Skeletal muscle satellite cell (primary cell): ENCODE measurements around the gene SLC13A4.

Experiments used
- H3K27me3 ChIP-seq: 2 replicates; pipeline ENCODE4 v1.7.0; 2013; ENCODE audit warnings: low read length; ENCODE audit not compliant: control insufficient read depth, insufficient read depth
- H3K36me3 ChIP-seq: 2 replicates; pipeline ENCODE4 v1.7.0; 2013; ENCODE audit warnings: mild to moderate bottlenecking, control low read depth, low read length; ENCODE audit not compliant: insufficient read depth
- H3K4me1 ChIP-seq: 2 replicates; pipeline ENCODE4 v1.7.0; 2013; ENCODE audit warnings: low read length; ENCODE audit not compliant: control insufficient read depth, insufficient read depth
- H3K4me2 ChIP-seq: 2 replicates; pipeline ENCODE4 v1.7.0; 2013; ENCODE audit warnings: mild to moderate bottlenecking, low read length
- H3K4me3 ChIP-seq: 2 replicates; pipeline ENCODE4 v1.7.0; 2013; ENCODE audit warnings: low read length
- H3K9ac ChIP-seq: 2 replicates; pipeline ENCODE4 v1.7.0; 2013; ENCODE audit warnings: mild to moderate bottlenecking, low read depth, low read length, moderate library complexity
- H3K9me3 ChIP-seq: replicated peaks from 2 replicates; pipeline ENCODE4 v1.7.0; 2013; ENCODE audit warnings: mild to moderate bottlenecking, control low read depth, low read length

SLC13A4 gene

GRCh38 chr7:135768064-135768463 is 40.1 kb upstream of the SLC13A4 start:
- Histone ChIP-seq H3K4me3 (no peak overlapping the region), H3K4me2 (no peak overlapping the region), H3K4me1 (peaks cover 37% of the 10 kb centered on the region), H3K36me3 (no peaks in the 10 kb centered on the region), H3K9ac (no peak overlapping the region), H3K9me3 (no peaks in the 10 kb centered on the region), H3K27me3 (no peaks in the 10 kb centered on the region)

DNA sequence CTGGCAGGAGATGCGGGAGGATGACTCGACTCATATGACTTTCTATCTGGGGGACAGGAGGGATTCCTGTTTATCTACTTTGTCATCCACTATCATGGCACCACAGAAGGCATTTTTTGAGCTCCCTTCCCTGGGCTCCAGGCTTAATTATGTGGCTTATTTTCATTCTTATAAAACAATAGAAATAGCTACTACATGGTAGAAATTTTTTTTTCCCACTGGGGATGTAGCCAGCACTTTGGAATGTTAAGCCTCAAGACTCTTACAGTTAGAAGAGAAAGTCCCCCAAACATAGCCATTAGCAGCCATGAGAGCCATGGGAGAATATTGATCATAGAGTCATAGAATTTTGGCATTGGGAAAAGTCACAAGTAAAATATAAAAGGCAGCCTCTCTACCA is 35.3 kb upstream of the SLC13A4 start:
- Histone ChIP-seq H3K36me3 (no peaks in the 10 kb centered on the region), H3K4me1 (peaks cover 41% of the 10 kb centered on the region), H3K9me3 (no peaks in the 10 kb centered on the region), H3K4me2 (no peak overlapping the region), H3K4me3 (no peak overlapping the region), H3K9ac (no peak overlapping the region), H3K27me3 (no peaks in the 10 kb centered on the region)

DNA sequence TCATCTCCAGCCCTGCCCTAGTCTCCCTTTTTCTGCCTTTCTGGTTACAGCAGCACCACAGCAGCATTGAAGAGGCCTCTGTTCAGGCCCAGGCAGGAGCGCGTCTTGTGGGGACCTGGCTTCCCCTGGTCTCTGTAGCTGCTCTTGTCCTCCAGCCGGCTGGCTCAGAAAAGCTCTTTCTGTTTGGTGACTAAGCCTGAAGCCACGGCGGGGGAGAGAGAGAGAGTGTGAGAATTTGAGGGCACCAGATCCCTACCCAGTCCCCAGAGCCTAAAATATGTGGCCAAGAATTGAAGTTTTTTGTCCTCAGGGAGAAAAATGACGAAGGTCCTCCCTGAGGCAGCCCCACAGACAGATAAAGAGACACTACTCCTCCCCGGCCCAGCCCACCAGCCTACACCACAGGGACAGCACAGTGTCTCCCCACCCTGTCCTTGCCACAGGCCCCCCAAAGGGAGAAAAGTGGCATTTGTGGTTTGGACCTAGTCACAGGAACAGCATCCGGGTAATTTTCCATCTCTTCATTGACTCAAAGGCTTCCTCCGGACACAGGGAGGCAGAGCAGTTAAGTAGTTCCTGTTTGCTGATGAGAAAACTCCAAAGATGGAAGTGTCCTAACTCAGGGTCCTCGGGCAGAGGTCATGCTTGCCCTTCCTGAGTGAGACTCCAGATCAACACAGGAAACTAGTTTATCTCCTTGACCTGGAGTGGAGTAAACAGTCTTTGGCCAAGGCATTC is 33.9 kb upstream of the SLC13A4 start:
- no peaks in the 10 kb centered on the region for H3K9me3 ChIP-seq
- no peaks in the 10 kb centered on the region for H3K36me3 ChIP-seq
- H3K4me3 ChIP-seq, result peak overlapping the region; percentile 52
- peaks cover 48% of the 10 kb centered on the region for H3K4me1 ChIP-seq
- H3K27me3 ChIP-seq, result no peaks in the 10 kb centered on the region
- peak overlapping the region; percentile 80 for H3K9ac ChIP-seq
- peak overlapping the region; percentile 67 for H3K4me2 ChIP-seq

DNA sequence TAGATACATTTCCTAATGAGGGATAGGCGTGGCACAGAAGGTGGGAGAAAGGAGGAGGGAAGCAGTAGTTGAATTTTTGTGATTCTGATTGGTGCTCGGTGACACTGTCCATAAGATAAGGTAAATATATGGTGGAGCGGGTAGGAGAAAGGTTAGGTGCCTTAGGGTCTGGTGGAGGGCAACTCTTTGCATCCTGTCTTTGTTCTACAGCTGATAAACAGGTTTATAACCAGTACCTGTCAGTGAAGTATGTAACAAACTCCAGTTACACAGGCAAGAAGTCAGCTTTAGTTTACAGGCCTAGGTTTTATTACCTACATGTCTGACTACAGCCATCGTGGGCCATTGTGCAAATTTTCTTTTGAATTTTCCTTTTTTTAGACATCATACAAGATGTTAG is 31.5 kb upstream of the SLC13A4 start:
- H3K36me3 ChIP-seq, result no peaks in the 10 kb centered on the region
- H3K4me1 ChIP-seq, result peaks cover 48% of the 10 kb centered on the region
- H3K9ac ChIP-seq, result no peak overlapping the region
- H3K4me2 ChIP-seq, result no peak overlapping the region
- no peaks in the 10 kb centered on the region for H3K9me3 ChIP-seq
- H3K27me3 ChIP-seq, result no peaks in the 10 kb centered on the region
- no peak overlapping the region for H3K4me3 ChIP-seq

- Histone ChIP-seq H3K4me1 (peaks cover 48% of the 10 kb centered on the region), H3K9me3 (no peaks in the 10 kb centered on the region), H3K36me3 (no peaks in the 10 kb centered on the region), H3K4me2 (peak overlapping the region; percentile 74), H3K4me3 (peak overlapping the region; percentile 35), H3K9ac (peak overlapping the region; percentile 79), H3K27me3 (no peaks in the 10 kb centered on the region)
Measured at GRCh38 chr7:135758531-135758932, 30.5 kb upstream of the SLC13A4 start.

DNA sequence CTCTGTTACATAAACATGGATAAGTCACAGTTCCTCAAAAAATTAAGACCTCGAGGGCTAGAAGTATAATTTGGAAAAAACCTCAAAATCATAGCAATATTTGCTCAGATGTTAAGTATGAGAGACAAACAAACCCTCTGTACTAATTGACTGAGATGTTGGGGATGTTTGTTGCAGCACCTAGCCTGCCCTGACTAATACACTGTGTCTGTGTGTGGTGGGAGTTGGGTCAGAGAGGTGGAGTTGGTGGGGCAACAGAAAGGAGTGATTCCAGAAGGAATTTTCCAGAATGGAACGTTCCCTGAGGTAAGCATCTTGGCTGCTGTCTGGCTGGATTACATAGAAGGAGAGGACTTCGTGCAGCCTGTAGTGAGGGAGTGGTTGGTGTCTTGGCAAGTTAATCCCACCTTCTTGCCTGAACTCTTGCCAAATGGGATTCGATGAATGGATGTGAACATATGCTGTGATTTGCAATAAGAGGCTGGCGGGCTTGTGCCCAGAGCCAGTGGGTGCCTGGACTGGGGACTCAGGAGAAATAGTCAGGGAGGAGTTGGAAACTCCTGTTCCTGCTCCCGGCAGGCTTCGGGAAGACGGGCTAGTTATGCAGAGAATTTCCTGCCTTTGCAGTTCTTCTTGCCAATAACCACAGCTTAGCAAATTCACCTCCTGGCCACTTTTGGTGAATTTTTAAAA is 29.9 kb upstream of the SLC13A4 start:
- no peaks in the 10 kb centered on the region for H3K27me3 ChIP-seq
- peak overlapping the region; percentile 74 for H3K4me2 ChIP-seq
- H3K9ac ChIP-seq, result peak overlapping the region; percentile 79
- H3K36me3 ChIP-seq, result no peaks in the 10 kb centered on the region
- no peaks in the 10 kb centered on the region for H3K9me3 ChIP-seq
- H3K4me1 ChIP-seq, result peaks cover 42% of the 10 kb centered on the region
- peak overlapping the region; percentile 35 for H3K4me3 ChIP-seq

DNA sequence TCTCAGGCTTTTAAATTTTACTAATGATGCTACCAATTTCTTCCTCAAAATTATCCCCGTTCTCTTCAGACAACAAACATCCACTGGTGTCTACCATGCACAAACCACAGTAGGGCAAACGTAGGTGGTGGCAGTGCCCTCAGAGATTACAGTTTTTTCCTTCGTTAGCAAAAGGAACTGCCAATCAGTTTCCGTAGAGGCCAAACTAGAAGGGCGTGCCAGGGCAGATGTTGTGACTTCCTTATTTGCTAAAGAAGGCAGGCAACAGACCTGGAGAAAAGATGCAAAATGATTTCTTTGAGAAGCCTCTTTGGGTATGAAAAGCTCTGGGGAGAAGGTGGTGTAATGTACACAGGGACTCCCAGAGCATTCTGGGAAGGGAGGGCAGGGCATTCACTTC is 28.2 kb upstream of the SLC13A4 start:
- Histone ChIP-seq H3K9me3 (no peaks in the 10 kb centered on the region), H3K36me3 (no peaks in the 10 kb centered on the region), H3K27me3 (no peaks in the 10 kb centered on the region), H3K4me1 (peaks cover 26% of the 10 kb centered on the region), H3K9ac (no peak overlapping the region), H3K4me3 (no peak overlapping the region), H3K4me2 (no peak overlapping the region)

DNA sequence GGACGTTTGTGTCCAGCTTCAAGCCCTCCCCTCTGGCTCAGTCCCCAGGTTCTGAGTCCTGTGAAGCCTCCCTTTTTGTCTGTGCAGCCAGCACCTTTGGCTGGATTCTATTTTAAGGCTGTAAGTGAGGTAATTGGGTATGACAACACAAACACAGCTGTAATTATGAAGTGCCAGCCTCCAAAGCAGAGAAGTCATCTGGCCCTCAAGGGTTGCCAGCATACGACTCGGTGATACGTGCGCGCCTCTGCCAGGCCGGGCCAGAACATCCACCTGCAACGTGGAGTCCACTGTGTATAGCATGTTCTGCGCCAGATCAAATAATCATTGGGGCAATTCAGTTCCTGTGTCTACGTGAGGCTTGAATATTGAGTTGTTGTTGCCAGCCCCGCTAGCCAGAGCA is 27.4 kb upstream of the SLC13A4 start:
- H3K4me2 ChIP-seq, result no peak overlapping the region
- H3K27me3 ChIP-seq, result no peaks in the 10 kb centered on the region
- H3K4me1 ChIP-seq, result peaks cover 24% of the 10 kb centered on the region
- H3K4me3 ChIP-seq, result no peak overlapping the region
- no peak overlapping the region for H3K9ac ChIP-seq
- H3K9me3 ChIP-seq, result no peaks in the 10 kb centered on the region
- no peaks in the 10 kb centered on the region for H3K36me3 ChIP-seq

DNA sequence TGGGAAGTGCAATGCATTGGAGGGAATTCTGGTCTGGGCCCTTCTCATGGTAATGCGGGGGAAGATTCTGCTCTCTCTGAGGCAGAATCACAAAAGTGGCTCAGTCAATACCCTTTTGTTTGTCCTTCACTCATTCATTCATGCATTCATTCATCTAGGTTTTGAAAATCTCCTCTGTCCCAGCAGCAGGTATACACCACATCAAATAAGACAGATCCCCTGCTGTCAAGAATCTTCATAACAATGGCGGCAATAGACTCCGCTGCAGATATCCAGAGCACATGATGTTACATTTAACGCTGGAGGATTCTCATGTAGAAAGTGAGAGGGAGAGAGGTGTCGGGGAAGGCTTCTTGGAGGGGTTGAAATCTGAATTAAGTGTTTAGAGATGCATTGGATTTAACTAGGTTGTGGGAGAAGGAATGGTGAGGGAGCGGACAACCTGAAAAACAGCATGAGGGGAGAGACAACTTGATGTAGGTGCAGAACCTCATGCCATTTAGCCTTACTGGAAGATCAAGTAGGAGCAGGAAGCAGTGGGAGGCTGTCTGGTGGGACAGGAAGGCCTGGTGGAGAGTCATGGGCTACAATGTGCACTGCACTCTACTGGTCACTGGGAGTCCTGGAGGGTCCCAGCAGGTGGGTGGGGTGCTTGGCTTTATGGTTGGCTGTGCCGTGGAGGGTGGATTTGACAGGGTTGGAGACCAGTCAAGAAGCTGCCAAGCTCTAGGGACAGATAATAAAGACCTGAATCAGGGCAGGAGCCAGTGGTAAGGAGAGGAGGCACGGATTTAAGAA is 25.8 kb upstream of the SLC13A4 start:
- Histone ChIP-seq H3K4me2 (no peak overlapping the region), H3K36me3 (no peaks in the 10 kb centered on the region), H3K4me3 (no peak overlapping the region)

GRCh38 chr7:135748770-135749169 is 20.8 kb upstream of the SLC13A4 start, which contains the start of gene FAM180A:
Gene FAM180A, minus strand, starts transcription at chr7:135748813. Its CDS starts 233 bp downstream, at chr7:135748580.
- Histone ChIP-seq H3K4me2 (peak within 1 kb of the TSS; percentile 87), H3K4me3 (peak within 1 kb of the TSS; percentile 72), H3K4me1 (peaks cover 51% of the 10 kb centered on the region), H3K9ac (peak within 1 kb of the TSS; percentile 68), H3K9me3 (no peaks in the 10 kb centered on the region), H3K27me3 (no peaks in the 10 kb centered on the region), H3K36me3 (no peaks in the 10 kb centered on the region)

More for the DNA sequence above, 25.8 kb upstream of the SLC13A4 start:
- H3K9ac ChIP-seq, result no peak overlapping the region
- no peaks in the 10 kb centered on the region for H3K27me3 ChIP-seq
- H3K4me1 ChIP-seq, result peaks cover 26% of the 10 kb centered on the region
- H3K9me3 ChIP-seq, result no peaks in the 10 kb centered on the region

GRCh38 chr7:135747366-135747765 is 19.4 kb upstream of the SLC13A4 start:
- Histone ChIP-seq H3K4me3 (peak overlapping the region; percentile 72), H3K4me2 (peak overlapping the region; percentile 87), H3K27me3 (no peaks in the 10 kb centered on the region), H3K9ac (peak overlapping the region; percentile 68), H3K4me1 (peaks cover 58% of the 10 kb centered on the region), H3K9me3 (no peaks in the 10 kb centered on the region), H3K36me3 (peaks cover 5% of the 10 kb centered on the region)
